Endothelial cell of umbilical vein (primary cell): ENCODE data around the gene OPRD1.

Experiments used
- MYC ChIP-seq: IDR thresholded peaks from one replicate; pipeline ENCODE4 v1.6.1; 2011; ENCODE audit warnings: mild to moderate bottlenecking, low read depth, low read length
- POLR2A ChIP-seq: IDR thresholded peaks from 2 replicates; pipeline ENCODE4 v1.6.1; 2012; ENCODE audit warnings: low read depth, mild to moderate bottlenecking, control low read depth, low read length

DNA sequence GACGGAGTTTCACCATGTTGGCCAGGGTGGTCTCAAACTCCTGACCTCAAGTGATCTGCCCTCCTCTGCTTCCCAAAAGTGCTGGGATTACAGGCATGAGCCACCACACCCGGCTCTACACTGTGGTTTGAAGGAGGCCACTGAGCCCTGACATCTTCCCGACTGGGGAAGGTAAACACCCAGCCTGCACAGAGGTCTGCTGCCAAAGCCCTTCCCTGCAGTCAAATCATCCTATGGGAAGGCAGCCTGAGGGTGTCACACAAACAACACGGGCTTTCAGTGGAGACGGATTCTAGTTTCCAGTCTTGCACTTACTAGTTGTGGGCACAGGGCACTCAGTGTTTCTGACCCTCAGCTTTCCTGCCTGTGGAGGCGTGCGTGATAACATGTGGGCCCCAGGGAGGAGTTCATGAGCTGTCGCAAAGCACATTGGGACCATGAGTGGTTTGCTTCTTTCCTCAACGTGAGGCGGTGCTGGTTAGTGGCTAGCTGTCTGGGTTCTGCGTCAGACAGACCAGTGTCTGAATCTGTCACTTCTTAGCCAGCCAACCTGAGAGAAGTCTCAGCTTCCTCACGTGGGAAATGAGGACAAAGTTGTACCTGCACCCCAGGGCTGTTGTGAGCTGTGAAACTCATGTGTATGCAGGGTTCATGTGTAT, 21.5 kb upstream of the OPRD1 start:
- TF ChIP-seq MYC (no peak), POLR2A (no peak)
